Measurements from ENCODE around the gene ARHGAP28. TPM values are rescaled to one million over a fixed set of nuclear protein-coding genes. Genes with fewer than 3 reads are reported as not detected.

Gene ARHGAP28
- total RNA-seq, 4 donors from 2014 or later: 0.52 to 1.7 (median 0.75) TPM

- no peak overlapping the region for H3K27ac ChIP-seq (replicated peaks in 1 of 4)
- no peak for DNase-seq (ENCODE audit: extremely low spot score)
- WGBS: 92% methylated on average over 1 of the region's 1 CpG
- no peaks in the 10 kb centered on the region for H3K4me1 ChIP-seq
- no peak overlapping the region for H3K4me3 ChIP-seq
- H3K36me3 ChIP-seq: no peaks in the 10 kb centered on the region
- intact Hi-C loops (cut with DNase I): no loop called here
- no peaks in the 10 kb centered on the region for H3K27me3 ChIP-seq
- no peak for TF ChIP-seq POLR2A (IDR thresholded peaks at IDR 0.05; ENCODE audit: low read depth)
- TF ChIP-seq EP300 (IDR thresholded peaks at IDR 0.05): no peak
- no peak for TF ChIP-seq POLR2AphosphoS5 (IDR thresholded peaks at IDR 0.05)
- TF ChIP-seq CTCF (IDR thresholded peaks at IDR 0.05): no peak
- no peaks in the 10 kb centered on the region for H3K9me3 ChIP-seq
These were observed 101.4 kb downstream of the ARHGAP28 start for GRCh38 chr18:6830916-6831315.

- H3K9me3 ChIP-seq: no peaks in the 10 kb centered on the region
- no peak overlapping the region for H3K27ac ChIP-seq (replicated peaks in 1 of 4)
- no peaks in the 10 kb centered on the region for H3K4me1 ChIP-seq
- TF ChIP-seq EP300 (IDR thresholded peaks at IDR 0.05) (no peak), POLR2AphosphoS5 (IDR thresholded peaks at IDR 0.05) (no peak), POLR2A (IDR thresholded peaks at IDR 0.05; ENCODE audit: low read depth) (no peak), CTCF (IDR thresholded peaks at IDR 0.05) (no peak)
- 87% methylated on average over 1 of the region's 1 CpG for WGBS
- H3K36me3 ChIP-seq: no peaks in the 10 kb centered on the region
- H3K4me3 ChIP-seq: no peak overlapping the region
- H3K27me3 ChIP-seq: no peaks in the 10 kb centered on the region
- no peak for DNase-seq (ENCODE audit: extremely low spot score)
- intact Hi-C loops (cut with DNase I): no loop called here
These were observed 105.8 kb downstream of the ARHGAP28 start for GRCh38 chr18:6835345-6835744.

- intact Hi-C loops (cut with DNase I): no loop called here
- no peaks in the 10 kb centered on the region for H3K4me1 ChIP-seq
- H3K36me3 ChIP-seq: no peaks in the 10 kb centered on the region
- no peaks in the 10 kb centered on the region for H3K9me3 ChIP-seq
- no peak for TF ChIP-seq POLR2A (IDR thresholded peaks at IDR 0.05; ENCODE audit: low read depth)
- TF ChIP-seq POLR2AphosphoS5 (IDR thresholded peaks at IDR 0.05): no peak
- no peak for TF ChIP-seq CTCF (IDR thresholded peaks at IDR 0.05)
- TF ChIP-seq EP300 (IDR thresholded peaks at IDR 0.05): no peak
- DNase-seq (ENCODE audit: extremely low spot score): no peak
- H3K27ac ChIP-seq (replicated peaks in 1 of 4): no peak overlapping the region
- 100% methylated on average over 1 of the region's 1 CpG for WGBS
- H3K4me3 ChIP-seq: no peak overlapping the region
- no peaks in the 10 kb centered on the region for H3K27me3 ChIP-seq
These were observed 106.8 kb downstream of the ARHGAP28 start for GRCh38 chr18:6836331-6836730.

- WGBS: 97% methylated on average over 3 of the region's 3 CpGs
- no peak overlapping the region for H3K27ac ChIP-seq (replicated peaks in 1 of 4)
- no peak for TF ChIP-seq POLR2AphosphoS5 (IDR thresholded peaks at IDR 0.05)
- TF ChIP-seq POLR2A (IDR thresholded peaks at IDR 0.05; ENCODE audit: low read depth): no peak
- no peak for TF ChIP-seq EP300 (IDR thresholded peaks at IDR 0.05)
- no peak for TF ChIP-seq CTCF (IDR thresholded peaks at IDR 0.05)
- no peaks in the 10 kb centered on the region for H3K36me3 ChIP-seq
- no peak overlapping the region for H3K4me3 ChIP-seq
- intact Hi-C loops (cut with DNase I): no loop called here
- H3K27me3 ChIP-seq: no peaks in the 10 kb centered on the region
- H3K4me1 ChIP-seq: no peaks in the 10 kb centered on the region
- DNase-seq (ENCODE audit: extremely low spot score): no peak
- no peaks in the 10 kb centered on the region for H3K9me3 ChIP-seq
These were observed 108.4 kb downstream of the ARHGAP28 start for GRCh38 chr18:6837904-6838303.

- no peak for TF ChIP-seq CTCF (IDR thresholded peaks at IDR 0.05)
- TF ChIP-seq POLR2A (IDR thresholded peaks at IDR 0.05; ENCODE audit: low read depth): no peak
- TF ChIP-seq POLR2AphosphoS5 (IDR thresholded peaks at IDR 0.05): no peak
- no peak for TF ChIP-seq EP300 (IDR thresholded peaks at IDR 0.05)
- no peaks in the 10 kb centered on the region for H3K36me3 ChIP-seq
- no peaks in the 10 kb centered on the region for H3K4me1 ChIP-seq
- no peaks in the 10 kb centered on the region for H3K27me3 ChIP-seq
- no peak for DNase-seq (ENCODE audit: extremely low spot score)
- no peak overlapping the region for H3K4me3 ChIP-seq
- intact Hi-C loops (cut with DNase I): no loop called here
- H3K9me3 ChIP-seq: no peaks in the 10 kb centered on the region
- WGBS: 94% methylated on average over 3 of the region's 3 CpGs
- no peak overlapping the region for H3K27ac ChIP-seq (replicated peaks in 1 of 4)
These were observed 112.6 kb downstream of the ARHGAP28 start for GRCh38 chr18:6842081-6842480.
